OCI-LY3 (cell line): ENCODE data around the gene IFIH1.

Experiments used
- EZH2phosphoT487 ChIP-seq: fragments of 200-600 bp; shearing (Covaris generic); IDR thresholded peaks from 2 replicates; pipeline ENCODE4 v1.6.1; 2018; ENCODE audit warnings: antibody characterized with exemption, mixed run types, low read depth
- TF ChIP-seq, protein P1 (sequence below): fragments of 200-600, 300-600 bp; sonication (generic); IDR thresholded peaks from 2 replicates; pipeline ENCODE4 v1.5.1; 2014; ENCODE audit warnings: antibody characterized with exemption, low read length, low read depth

DNA sequence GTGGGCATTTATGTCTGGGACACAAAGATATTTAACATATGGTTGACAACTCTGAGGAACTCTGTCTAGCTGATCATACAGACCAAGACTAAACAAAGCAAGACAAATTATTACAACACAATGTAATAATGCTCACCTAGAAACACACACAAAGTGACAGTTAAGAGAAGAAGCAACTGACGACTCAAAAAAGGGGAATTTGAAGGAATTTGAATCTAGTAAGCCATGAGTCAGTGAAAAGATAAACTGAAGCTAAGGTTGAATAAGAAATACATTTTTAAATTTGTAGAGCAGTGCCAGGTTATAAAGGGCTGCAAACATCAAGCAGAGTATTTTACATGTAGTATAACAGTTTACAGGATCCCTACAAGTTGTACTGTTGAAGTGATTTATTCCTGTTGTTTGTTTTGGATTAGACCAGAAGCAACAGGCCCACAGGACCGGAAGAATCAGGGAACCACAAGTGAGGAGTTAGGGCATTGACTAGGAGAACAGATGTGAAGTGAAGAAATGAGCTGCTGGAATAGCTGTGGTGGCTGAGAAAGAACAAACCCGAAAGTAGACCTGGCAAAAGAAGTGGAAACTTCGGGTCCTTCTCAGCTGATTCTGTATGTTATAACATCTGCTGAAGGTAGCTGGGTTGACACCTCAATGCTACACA lies 35.6 kb downstream of the IFIH1 start:
- TF ChIP-seq, protein P1, sequence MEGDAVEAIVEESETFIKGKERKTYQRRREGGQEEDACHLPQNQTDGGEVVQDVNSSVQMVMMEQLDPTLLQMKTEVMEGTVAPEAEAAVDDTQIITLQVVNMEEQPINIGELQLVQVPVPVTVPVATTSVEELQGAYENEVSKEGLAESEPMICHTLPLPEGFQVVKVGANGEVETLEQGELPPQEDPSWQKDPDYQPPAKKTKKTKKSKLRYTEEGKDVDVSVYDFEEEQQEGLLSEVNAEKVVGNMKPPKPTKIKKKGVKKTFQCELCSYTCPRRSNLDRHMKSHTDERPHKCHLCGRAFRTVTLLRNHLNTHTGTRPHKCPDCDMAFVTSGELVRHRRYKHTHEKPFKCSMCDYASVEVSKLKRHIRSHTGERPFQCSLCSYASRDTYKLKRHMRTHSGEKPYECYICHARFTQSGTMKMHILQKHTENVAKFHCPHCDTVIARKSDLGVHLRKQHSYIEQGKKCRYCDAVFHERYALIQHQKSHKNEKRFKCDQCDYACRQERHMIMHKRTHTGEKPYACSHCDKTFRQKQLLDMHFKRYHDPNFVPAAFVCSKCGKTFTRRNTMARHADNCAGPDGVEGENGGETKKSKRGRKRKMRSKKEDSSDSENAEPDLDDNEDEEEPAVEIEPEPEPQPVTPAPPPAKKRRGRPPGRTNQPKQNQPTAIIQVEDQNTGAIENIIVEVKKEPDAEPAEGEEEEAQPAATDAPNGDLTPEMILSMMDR: no peak
- TF ChIP-seq EZH2phosphoT487: no peak
